ENCODE measurements around the gene GAS2L3. TPM values are rescaled to one million over a fixed set of nuclear protein-coding genes. Genes with fewer than 3 reads are reported as not detected.
A peak's percentile ranks its signal among the peaks of the same experiment; 100 is the strongest.
"Not testable (repeated sequence)": the region's sequence is repeated elsewhere in the genome, so short reads cannot be mapped to it uniquely, and the experiment has no call there.

The GAS2L3 gene
- total RNA-seq, 1 donor from 2014 or later = 5.2 TPM

DNA sequence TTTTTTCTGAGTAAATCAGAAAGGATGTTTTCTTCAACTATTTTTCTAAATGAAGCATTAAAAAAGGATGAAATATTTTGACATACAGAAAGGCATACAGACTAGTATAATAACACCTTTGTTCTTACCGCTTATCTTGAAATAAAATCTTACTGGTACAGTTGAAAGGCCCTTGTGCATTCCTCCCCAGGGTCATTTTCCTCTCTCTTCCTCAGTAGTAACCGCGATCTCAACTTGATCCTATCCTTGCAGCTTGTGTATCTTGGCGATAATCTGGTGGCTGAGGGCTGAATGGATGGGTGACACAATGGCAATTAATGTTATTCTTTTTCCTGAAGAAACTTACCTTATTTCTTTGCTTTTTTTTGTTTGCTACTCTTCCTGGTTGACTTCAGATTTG is 18.5 kb downstream of the GAS2L3 start:
- Histone ChIP-seq H4K20me1 (ENCODE audit: insufficient read depth, low read length) (no peaks in the 10 kb centered on the region), H3K4me3 (ENCODE audit: insufficient read depth, low read depth, low read length) (no peak overlapping the region), H2AFZ (ENCODE audit: low read depth, low read length) (no peak overlapping the region), H3K27me3 (ENCODE audit: insufficient read depth, low read length) (no peaks in the 10 kb centered on the region), H3K27ac (ENCODE audit: low read depth, low read length) (no peak overlapping the region), H3K36me3 (ENCODE audit: insufficient read depth, low read length) (no peaks in the 10 kb centered on the region), H3K4me2 (ENCODE audit: low read length) (no peak overlapping the region), H3K9me3 (ENCODE audit: insufficient read depth, low read depth, low read length) (no peaks in the 10 kb centered on the region), H3K9ac (ENCODE audit: low read length) (no peak overlapping the region), H3K79me2 (ENCODE audit: insufficient read depth, low read length) (peaks cover 16% of the 10 kb centered on the region), H3K4me1 (ENCODE audit: insufficient read depth, low read length) (peaks cover 6% of the 10 kb centered on the region)
- Mint-ChIP-seq H3K27ac (ENCODE audit: unreplicated experiment) (no peak overlapping the region), H3K27me3 (ENCODE audit: low read depth, unreplicated experiment) (no peaks in the 10 kb centered on the region), H3K36me3 (ENCODE audit: low read depth, unreplicated experiment) (peaks cover 7% of the 10 kb centered on the region), H3K4me1 (ENCODE audit: low read depth, unreplicated experiment) (peaks cover 4% of the 10 kb centered on the region), H3K9me3 (ENCODE audit: unreplicated experiment) (peaks cover 13% of the 10 kb centered on the region), H3K4me3 (ENCODE audit: unreplicated experiment) (no peak overlapping the region)
- TF ChIP-seq EZH2 (IDR thresholded peaks at IDR 0.05; ENCODE audit: insufficient read depth, low read length) = no peak
- TF ChIP-seq, protein P1, sequence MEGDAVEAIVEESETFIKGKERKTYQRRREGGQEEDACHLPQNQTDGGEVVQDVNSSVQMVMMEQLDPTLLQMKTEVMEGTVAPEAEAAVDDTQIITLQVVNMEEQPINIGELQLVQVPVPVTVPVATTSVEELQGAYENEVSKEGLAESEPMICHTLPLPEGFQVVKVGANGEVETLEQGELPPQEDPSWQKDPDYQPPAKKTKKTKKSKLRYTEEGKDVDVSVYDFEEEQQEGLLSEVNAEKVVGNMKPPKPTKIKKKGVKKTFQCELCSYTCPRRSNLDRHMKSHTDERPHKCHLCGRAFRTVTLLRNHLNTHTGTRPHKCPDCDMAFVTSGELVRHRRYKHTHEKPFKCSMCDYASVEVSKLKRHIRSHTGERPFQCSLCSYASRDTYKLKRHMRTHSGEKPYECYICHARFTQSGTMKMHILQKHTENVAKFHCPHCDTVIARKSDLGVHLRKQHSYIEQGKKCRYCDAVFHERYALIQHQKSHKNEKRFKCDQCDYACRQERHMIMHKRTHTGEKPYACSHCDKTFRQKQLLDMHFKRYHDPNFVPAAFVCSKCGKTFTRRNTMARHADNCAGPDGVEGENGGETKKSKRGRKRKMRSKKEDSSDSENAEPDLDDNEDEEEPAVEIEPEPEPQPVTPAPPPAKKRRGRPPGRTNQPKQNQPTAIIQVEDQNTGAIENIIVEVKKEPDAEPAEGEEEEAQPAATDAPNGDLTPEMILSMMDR (IDR thresholded peaks at IDR 0.05; ENCODE audit: insufficient read depth, low read depth, low read length) = no peak
- FAIRE-seq (no peak), DNase-seq (ENCODE audit: low read depth) (no peak)

DNA sequence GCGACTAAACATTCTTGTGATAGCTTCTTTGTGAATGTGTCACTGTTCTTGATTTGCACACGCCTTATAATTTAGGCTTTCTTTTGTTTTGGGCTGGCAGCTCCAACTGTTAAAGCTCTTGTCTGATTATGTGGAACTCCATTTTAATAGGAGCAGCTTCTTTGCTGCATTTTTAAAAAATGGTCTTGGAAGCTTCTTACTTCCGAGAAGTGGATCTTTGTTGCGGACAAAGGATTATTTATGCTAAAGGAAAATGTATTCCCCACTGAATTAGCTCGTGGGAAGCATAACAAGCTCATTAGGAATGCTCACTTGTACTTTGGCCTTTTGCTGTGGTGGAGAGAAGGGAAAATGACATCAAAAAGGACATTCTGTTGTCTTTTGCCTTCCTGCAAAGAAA is 20.0 kb downstream of the GAS2L3 start:
- Histone ChIP-seq H3K36me3 (ENCODE audit: insufficient read depth, low read length) (no peaks in the 10 kb centered on the region), H3K4me1 (ENCODE audit: insufficient read depth, low read length) (peaks cover 6% of the 10 kb centered on the region), H3K4me2 (ENCODE audit: low read length) (peak overlapping the region; percentile 91), H4K20me1 (ENCODE audit: insufficient read depth, low read length) (no peaks in the 10 kb centered on the region), H3K79me2 (ENCODE audit: insufficient read depth, low read length) (peaks cover 13% of the 10 kb centered on the region), H3K9me3 (ENCODE audit: insufficient read depth, low read depth, low read length) (no peaks in the 10 kb centered on the region), H3K9ac (ENCODE audit: low read length) (peak overlapping the region; percentile 73), H2AFZ (ENCODE audit: low read depth, low read length) (peak overlapping the region; percentile 70), H3K27ac (ENCODE audit: low read depth, low read length) (peak overlapping the region; percentile 39), H3K27me3 (ENCODE audit: insufficient read depth, low read length) (no peaks in the 10 kb centered on the region), H3K4me3 (ENCODE audit: insufficient read depth, low read depth, low read length) (peak overlapping the region; percentile 59)
- H3K27me3 Mint-ChIP-seq (ENCODE audit: low read depth, unreplicated experiment) = no peaks in the 10 kb centered on the region
- H3K27ac Mint-ChIP-seq (ENCODE audit: unreplicated experiment) = peak overlapping the region; percentile 4
- H3K4me3 Mint-ChIP-seq (ENCODE audit: unreplicated experiment) = no peak overlapping the region
- H3K9me3 Mint-ChIP-seq (ENCODE audit: unreplicated experiment) = peaks cover 5% of the 10 kb centered on the region
- H3K36me3 Mint-ChIP-seq (ENCODE audit: low read depth, unreplicated experiment) = peaks cover 4% of the 10 kb centered on the region
- DNase-seq (ENCODE audit: low read depth) (peak; percentile 41), FAIRE-seq (no peak)
- TF ChIP-seq EZH2 (IDR thresholded peaks at IDR 0.05; ENCODE audit: insufficient read depth, low read length) = no peak
- TF ChIP-seq, protein P1 (IDR thresholded peaks at IDR 0.05; ENCODE audit: insufficient read depth, low read depth, low read length) = no peak
- H3K4me1 Mint-ChIP-seq (ENCODE audit: low read depth, unreplicated experiment) = peaks cover 4% of the 10 kb centered on the region

DNA sequence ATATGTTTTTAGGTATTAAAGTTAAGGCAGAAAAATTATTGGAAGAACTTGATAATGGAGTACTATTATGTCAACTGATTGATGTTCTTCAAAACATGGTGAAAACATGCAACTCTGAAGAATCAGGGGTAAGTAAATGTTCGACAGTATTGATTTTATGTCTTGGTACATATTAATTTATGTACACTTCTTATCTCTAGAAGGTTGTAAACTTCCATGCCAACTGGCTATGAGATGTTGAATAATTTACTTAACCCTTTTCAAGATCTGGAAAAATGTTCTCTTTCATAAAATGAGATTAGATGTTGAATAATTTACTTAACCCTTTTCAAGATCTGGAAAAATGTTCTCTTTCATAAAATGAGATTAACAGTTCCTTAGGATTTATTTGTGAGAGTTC is 28.1 kb downstream of the GAS2L3 start:
- Histone ChIP-seq H3K27me3 (ENCODE audit: insufficient read depth, low read length) (no peaks in the 10 kb centered on the region), H3K79me2 (ENCODE audit: insufficient read depth, low read length) (no peaks in the 10 kb centered on the region), H3K4me3 (ENCODE audit: insufficient read depth, low read depth, low read length) (no peak overlapping the region), H3K4me2 (ENCODE audit: low read length) (no peak overlapping the region), H3K9me3 (ENCODE audit: insufficient read depth, low read depth, low read length) (no peaks in the 10 kb centered on the region), H2AFZ (ENCODE audit: low read depth, low read length) (no peak overlapping the region), H3K27ac (ENCODE audit: low read depth, low read length) (no peak overlapping the region), H3K36me3 (ENCODE audit: insufficient read depth, low read length) (peaks cover 5% of the 10 kb centered on the region), H3K9ac (ENCODE audit: low read length) (no peak overlapping the region), H4K20me1 (ENCODE audit: insufficient read depth, low read length) (no peaks in the 10 kb centered on the region), H3K4me1 (ENCODE audit: insufficient read depth, low read length) (no peaks in the 10 kb centered on the region)
- Mint-ChIP-seq H3K4me3 (ENCODE audit: unreplicated experiment) (no peak overlapping the region), H3K27me3 (ENCODE audit: low read depth, unreplicated experiment) (no peaks in the 10 kb centered on the region), H3K9me3 (ENCODE audit: unreplicated experiment) (peaks cover 2% of the 10 kb centered on the region), H3K36me3 (ENCODE audit: low read depth, unreplicated experiment) (no peaks in the 10 kb centered on the region), H3K27ac (ENCODE audit: unreplicated experiment) (no peak overlapping the region), H3K4me1 (ENCODE audit: low read depth, unreplicated experiment) (no peaks in the 10 kb centered on the region)
- no peak for FAIRE-seq
- TF ChIP-seq EZH2 (IDR thresholded peaks at IDR 0.05; ENCODE audit: insufficient read depth, low read length) = no peak
- TF ChIP-seq, protein P1 (IDR thresholded peaks at IDR 0.05; ENCODE audit: insufficient read depth, low read depth, low read length) = no peak
- no peak for DNase-seq (ENCODE audit: low read depth)

DNA sequence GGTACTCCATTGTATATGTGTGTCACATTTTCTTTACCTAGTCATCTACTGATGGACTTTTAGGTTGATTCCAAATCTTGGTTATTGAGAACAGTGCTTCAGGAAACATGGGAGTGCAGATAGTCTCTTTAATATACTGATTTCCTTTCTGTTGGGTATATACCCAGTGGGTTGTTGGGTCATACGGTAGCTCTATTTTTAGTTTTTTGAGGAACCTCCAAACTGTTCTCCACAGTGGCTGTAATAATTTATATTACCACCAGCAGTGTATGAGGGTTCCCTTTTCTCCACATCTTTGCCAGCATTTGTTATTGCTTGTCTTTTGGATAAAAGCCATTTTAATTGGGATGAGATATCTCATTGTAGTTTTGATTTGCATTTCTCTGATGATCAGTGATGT is 29.5 kb downstream of the GAS2L3 start:
- H3K27me3 ChIP-seq (ENCODE audit: insufficient read depth, low read length); DNase-seq (ENCODE audit: low read depth); H3K9me3 ChIP-seq (ENCODE audit: insufficient read depth, low read depth, low read length); H4K20me1 ChIP-seq (ENCODE audit: insufficient read depth, low read length); H3K27me3 Mint-ChIP-seq (ENCODE audit: low read depth, unreplicated experiment); H3K27ac Mint-ChIP-seq (ENCODE audit: unreplicated experiment); H3K36me3 ChIP-seq (ENCODE audit: insufficient read depth, low read length); H3K9ac ChIP-seq (ENCODE audit: low read length); H3K36me3 Mint-ChIP-seq (ENCODE audit: low read depth, unreplicated experiment); H3K79me2 ChIP-seq (ENCODE audit: insufficient read depth, low read length); H3K9me3 Mint-ChIP-seq (ENCODE audit: unreplicated experiment); H2AFZ ChIP-seq (ENCODE audit: low read depth, low read length); H3K4me1 Mint-ChIP-seq (ENCODE audit: low read depth, unreplicated experiment); H3K4me1 ChIP-seq (ENCODE audit: insufficient read depth, low read length); H3K4me3 Mint-ChIP-seq (ENCODE audit: unreplicated experiment); H3K27ac ChIP-seq (ENCODE audit: low read depth, low read length); FAIRE-seq; H3K4me3 ChIP-seq (ENCODE audit: insufficient read depth, low read depth, low read length); H3K4me2 ChIP-seq (ENCODE audit: low read length): not testable (repeated sequence)
